OCI-M2 (cell line): ENCODE results near the gene MRPS25.
A peak's percentile ranks its signal among the peaks of the same experiment; 100 is the strongest.

Experiments
- DNase-seq: peaks from one replicate; lab custom pipeline; 2025; ENCODE audit not compliant: unreplicated experiment; lab: John Stamatoyannopoulos, UW

Gene MRPS25

GRCh38 chr3:15083252-15083651 lies 18.1 kb upstream of the MRPS25 start:
- no peak for DNase-seq

GRCh38 chr3:15081960-15082664 lies 17.0 kb upstream of the MRPS25 start:
- DNase-seq: no peak

GRCh38 chr3:15079091-15079490 lies 14.0 kb upstream of the MRPS25 start:
- no peak for DNase-seq

- no peak for DNase-seq
Observed at GRCh38 chr3:15074500-15074899, 9.4 kb upstream of the MRPS25 start.

- DNase-seq: no peak
Observed at GRCh38 chr3:15071699-15072098, 6.6 kb upstream of the MRPS25 start.

- DNase-seq: no peak
Observed at GRCh38 chr3:15069441-15069840, 4.3 kb upstream of the MRPS25 start.

- no peak for DNase-seq
Observed at GRCh38 chr3:15066467-15066866, 1.4 kb upstream of the MRPS25 start.

GRCh38 chr3:15065550-15066007 lies 464 bp upstream of the MRPS25 start:
- no peak for DNase-seq

GRCh38 chr3:15064299-15064834 lies 748 bp downstream of the MRPS25 start:
- no peak for DNase-seq

GRCh38 chr3:15063656-15064286 lies 1.3 kb downstream of the MRPS25 start:
- DNase-seq: no peak

GRCh38 chr3:15063238-15063637 lies 1.9 kb downstream of the MRPS25 start:
- DNase-seq: no peak

- no peak for DNase-seq
Observed at GRCh38 chr3:15060029-15060428, 5.1 kb downstream of the MRPS25 start.

GRCh38 chr3:15056676-15057404 lies 8.3 kb downstream of the MRPS25 start:
- DNase-seq: no peak

GRCh38 chr3:15055019-15055557 lies 10.0 kb downstream of the MRPS25 start:
- DNase-seq: no peak

GRCh38 chr3:15053541-15053940 lies 11.6 kb downstream of the MRPS25 start:
- no peak for DNase-seq

- DNase-seq: peak; percentile 8
Observed at GRCh38 chr3:15052335-15053242, 12.5 kb downstream of the MRPS25 start.

GRCh38 chr3:15051531-15051930 lies 13.6 kb downstream of the MRPS25 start:
- no peak for DNase-seq

- DNase-seq: no peak
Observed at GRCh38 chr3:15050405-15051092, 14.6 kb downstream of the MRPS25 start.

GRCh38 chr3:15049584-15049983 lies 15.5 kb downstream of the MRPS25 start:
- DNase-seq: no peak

- no peak for DNase-seq
Observed at GRCh38 chr3:15045667-15046066, 19.4 kb downstream of the MRPS25 start.
